Cardiac septum (tissue), 1 donor: ENCODE results near the gene OGG1. TPM values are rescaled to one million over a fixed set of nuclear protein-coding genes. Genes with fewer than 3 reads are reported as not detected.

Experiments used
- DNase-seq: peaks from one replicate; pipeline ENCODE4 v3.0.0-alpha.2; 2020; ENCODE audit warnings: low spot score
- intact Hi-C: fragments of 100-400 bp; cut with DNase I; formaldehyde crosslinking; loops from one replicate; pipeline ENCODE4 v1.14.0; 2022
- total RNA-seq: library from RNA; stranded (reverse); fragmentation: NEBNext Ultra II Directional; extraction: Animal tissue kit (Norgen Biotek cat#: 25700); gene quantifications from one replicate; pipeline ENCODE4 v1.2.1, GENCODE V29; 2021
- donor health status: DM: no; HTN: no; CAD: no.

Gene OGG1
- total RNA-seq, 1 donor from 2014 or later, result 9.6 TPM

DNA sequence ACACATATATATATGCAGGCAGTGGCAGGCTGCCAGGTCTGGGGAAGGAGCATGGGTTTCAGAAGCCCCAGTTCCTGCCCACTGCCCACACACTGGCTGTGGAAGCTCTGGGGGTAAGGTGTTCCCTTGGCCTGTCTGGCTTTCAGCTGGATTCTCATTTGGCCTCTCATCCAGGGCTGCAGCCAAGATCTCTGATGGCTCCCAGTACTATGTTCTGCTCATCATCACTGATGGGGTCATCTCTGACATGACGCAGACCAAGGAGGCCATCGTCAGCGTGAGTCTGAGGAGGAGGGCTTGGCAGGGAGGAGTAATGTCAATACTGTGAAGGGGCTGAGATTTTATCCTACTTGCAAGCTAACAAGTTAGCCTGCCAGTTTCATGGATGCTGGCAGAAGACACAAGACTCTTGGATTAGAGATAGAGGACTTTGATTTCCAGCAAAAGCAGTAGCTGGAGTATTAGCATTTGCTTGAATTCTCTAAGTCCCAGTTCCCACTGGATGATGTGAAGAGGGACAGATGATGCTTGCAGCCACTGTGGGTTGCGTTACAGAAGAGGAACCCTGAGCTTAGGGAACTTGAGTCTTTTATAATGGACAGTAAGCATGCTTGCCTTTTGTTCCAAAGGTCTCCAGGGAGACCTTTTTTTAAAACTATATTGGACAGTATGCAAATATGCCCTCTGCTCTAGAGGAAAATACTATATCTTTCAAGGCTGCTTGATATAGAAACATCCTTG is 23.8 kb upstream of the OGG1 start:
- no peak for DNase-seq
- intact Hi-C loops, result no loop called here

- no peak for DNase-seq
- intact Hi-C loops, result no loop called here
Observed at GRCh38 chr3:9727041-9727595, 22.6 kb upstream of the OGG1 start.

GRCh38 chr3:9727743-9728142 is 22.0 kb upstream of the OGG1 start:
- intact Hi-C loops, result no loop called here
- no peak for DNase-seq

- intact Hi-C loops, result no loop called here
- no peak for DNase-seq
Observed at GRCh38 chr3:9729419-9729818, 20.3 kb upstream of the OGG1 start.

GRCh38 chr3:9730657-9731205 is 19.0 kb upstream of the OGG1 start:
- intact Hi-C loops, result loop anchor here (1.0 to 5.0 kb wide), 3 partner anchors 19 to 382 kb away; partner anchors contain the start of genes ARPC4, OGG1 and TADA3
- DNase-seq, result no peak

DNA sequence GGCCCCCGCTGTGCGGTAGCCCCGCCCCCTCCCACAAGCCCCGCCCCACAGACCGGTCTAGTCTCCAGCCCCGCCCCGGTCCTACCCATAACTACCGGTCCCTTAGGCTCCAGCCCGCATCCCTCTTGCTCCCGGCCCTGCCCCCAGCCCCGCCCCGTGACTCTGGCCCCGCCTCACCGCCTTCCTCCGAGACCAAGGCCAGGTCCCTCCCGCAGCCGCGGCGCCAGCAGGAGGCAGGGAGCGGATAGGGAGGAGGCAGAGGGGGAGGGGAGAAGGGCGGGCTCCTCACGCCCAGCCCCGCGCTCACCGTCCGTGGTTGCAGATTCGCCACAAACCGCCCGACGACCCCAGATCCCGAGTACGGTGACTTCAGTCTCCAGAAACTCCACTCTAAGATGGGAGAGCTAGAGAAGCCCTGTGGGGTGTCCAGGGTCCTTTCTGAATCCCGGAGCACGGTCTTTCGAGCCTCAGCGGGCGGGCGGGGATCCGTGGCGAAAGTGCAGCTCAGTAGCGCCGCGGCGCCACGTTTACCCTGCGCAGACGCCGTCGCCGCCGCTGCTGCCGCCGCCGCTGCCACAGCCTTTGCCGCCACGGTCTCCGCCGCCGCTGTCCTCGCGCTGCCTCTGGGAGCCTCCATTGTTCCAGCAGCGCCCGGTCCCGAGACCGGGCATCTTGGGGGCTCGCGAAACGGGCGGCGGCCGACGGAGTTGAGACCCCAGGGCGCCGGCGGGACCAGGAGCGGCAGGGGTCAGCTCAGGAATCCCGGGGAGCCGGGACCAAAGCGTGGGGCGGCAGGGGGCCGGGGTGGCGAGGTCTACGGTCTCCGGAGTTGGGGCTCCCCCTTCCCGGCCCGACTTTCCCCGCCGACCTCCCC is 18.3 kb upstream of the OGG1 start, which contains the start of gene BRPF1:
TSS of gene BRPF1 (plus strand) at position 530 of the 874 bp plus-strand sequence. CDS start 2,406 bp downstream, outside the sequence.
- intact Hi-C loops, result loop anchor here (1.0 to 5.0 kb wide), 3 partner anchors 18 to 381 kb away; partner anchors contain the start of genes ARPC4, OGG1 and TADA3
- peak; percentile 100 for DNase-seq

DNA sequence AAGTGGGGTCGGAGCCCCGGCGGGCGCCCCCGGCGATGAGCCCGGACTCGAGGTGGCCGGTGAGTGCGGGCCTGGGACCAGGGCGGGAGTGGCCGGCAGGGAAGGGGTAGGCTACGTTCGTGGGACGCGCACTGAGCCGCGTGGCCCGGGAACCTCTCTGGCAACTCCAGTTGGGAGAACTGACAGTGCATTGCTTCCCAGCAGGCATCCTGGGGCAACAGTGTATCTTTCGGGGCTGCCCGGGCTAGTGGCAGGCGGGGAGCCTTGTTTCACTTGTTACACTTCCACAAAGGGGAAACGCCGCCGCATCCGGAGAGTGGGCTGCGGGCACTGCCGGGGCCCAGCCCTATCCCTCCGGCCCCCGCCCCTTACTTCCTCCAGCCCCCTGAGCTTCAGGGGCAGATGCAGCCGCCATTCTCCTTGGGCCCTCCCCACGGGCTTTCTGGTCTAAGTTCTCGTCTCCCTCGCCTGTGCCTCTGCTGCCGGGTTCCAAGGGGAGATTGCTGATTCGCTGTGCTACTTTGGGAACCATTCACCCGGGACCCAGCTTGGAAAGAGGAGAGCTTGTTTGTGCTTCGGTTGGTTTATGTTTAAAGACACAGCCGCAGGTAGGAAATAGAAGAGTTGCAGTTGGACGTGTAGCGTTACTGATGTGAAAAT is 17.5 kb upstream of the OGG1 start:
- intact Hi-C loops, result loop anchor here (5.0 kb wide), 2 partner anchors 60 to 380 kb away; partner anchors contain the start of genes ARPC4 and TADA3

GRCh38 chr3:9732740-9733115 is 17.0 kb upstream of the OGG1 start:
- intact Hi-C loops, result loop anchor here (5.0 kb wide), 2 partner anchors 60 to 380 kb away; partner anchors contain the start of genes ARPC4 and TADA3
- no peak for DNase-seq

More for the DNA sequence above, 17.5 kb upstream of the OGG1 start:
- DNase-seq, result no peak

DNA sequence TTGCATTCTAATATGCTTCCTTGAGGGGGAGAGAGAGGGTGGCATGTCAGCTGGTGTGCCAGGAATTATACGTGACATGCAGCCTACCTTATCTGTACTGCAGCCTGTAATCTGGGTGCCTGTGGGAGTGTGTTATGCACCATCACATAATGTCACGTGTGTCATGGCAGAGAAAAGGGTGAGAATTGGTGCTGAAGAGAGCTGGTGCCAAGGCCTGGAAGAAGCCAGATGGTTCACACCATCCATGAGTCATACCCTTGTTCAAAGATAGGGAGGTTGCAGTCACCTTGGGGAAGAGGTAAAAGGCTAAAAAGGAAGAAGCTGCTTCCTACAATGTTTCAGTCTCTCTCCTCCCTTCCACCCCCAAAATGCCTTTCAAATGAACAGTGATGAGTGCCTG is 12.9 kb upstream of the OGG1 start:
- intact Hi-C loops, result no loop called here
- DNase-seq, result no peak

DNA sequence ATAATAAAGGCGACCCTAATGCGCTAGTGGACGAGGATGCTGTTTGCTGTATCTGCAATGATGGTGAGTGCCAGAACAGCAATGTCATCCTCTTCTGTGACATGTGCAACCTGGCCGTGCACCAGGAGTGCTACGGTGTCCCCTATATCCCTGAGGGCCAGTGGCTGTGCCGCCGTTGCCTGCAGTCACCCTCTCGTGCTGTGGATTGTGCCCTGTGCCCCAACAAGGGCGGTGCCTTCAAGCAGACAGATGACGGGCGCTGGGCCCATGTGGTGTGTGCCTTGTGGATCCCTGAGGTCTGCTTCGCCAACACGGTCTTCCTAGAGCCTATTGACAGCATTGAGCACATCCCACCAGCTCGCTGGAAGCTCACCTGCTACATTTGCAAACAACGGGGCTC is 10.6 kb upstream of the OGG1 start:
- intact Hi-C loops, result no loop called here
- no peak for DNase-seq

- intact Hi-C loops, result no loop called here
- DNase-seq, result no peak
Observed at GRCh38 chr3:9742560-9742959, 7.2 kb upstream of the OGG1 start.

- DNase-seq, result no peak
- intact Hi-C loops, result no loop called here
Observed at GRCh38 chr3:9743548-9743947, 6.2 kb upstream of the OGG1 start.

DNA sequence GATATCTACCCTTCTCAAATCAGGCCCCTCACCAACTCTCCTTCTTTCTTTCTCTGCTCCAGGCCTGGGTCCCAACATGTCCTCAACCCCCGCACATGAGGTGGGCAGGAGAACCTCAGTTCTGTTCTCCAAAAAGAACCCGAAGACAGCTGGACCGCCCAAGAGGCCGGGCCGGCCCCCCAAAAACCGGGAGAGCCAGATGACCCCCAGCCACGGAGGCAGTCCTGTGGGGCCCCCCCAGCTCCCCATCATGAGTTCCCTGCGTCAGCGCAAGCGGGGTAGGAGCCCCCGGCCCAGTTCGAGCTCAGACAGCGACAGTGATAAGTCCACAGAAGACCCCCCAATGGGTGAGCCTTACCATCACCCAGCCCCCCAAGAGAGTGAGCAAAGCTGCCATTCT is 5.6 kb upstream of the OGG1 start:
- no peak for DNase-seq
- intact Hi-C loops, result no loop called here

DNA sequence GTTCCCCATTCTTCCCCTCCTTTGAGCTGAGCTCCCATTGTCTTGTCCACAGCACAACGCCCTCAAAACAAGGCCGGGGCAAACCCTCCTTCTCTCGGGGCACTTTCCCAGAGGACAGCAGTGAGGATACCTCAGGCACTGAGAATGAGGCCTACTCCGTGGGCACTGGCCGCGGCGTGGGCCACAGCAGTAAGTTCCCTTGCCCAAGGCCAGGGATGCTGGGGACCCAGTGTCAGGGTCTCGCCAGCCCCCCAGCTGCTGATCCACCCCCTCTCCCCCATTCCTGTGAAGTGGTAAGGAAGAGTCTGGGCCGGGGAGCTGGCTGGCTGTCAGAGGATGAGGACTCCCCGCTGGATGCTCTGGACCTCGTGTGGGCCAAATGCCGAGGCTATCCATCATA is 4.2 kb upstream of the OGG1 start:
- no peak for DNase-seq
- intact Hi-C loops, result loop anchor here (5.0 kb wide), 2 partner anchors 78 to 98 kb away; partner anchors contain the start of gene MTMR14

DNA sequence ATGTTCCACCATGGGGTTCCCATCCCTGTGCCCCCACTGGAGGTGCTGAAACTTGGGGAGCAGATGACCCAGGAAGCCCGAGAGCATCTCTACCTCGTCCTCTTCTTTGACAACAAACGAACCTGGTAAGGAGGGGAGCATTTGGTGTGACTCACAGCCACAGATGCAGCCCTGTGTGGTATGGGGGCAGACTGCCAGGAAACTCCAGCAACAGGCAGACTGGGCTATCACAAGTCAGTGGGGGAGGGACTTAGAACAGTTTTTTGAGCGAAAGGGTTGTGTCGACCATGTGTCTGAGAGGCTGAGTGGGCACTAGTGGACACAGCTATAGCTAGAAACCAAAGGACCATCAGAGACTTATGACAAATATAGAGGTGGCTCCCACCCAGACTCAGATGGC is 3.4 kb upstream of the OGG1 start:
- intact Hi-C loops, result loop anchor here (5.0 kb wide), 2 partner anchors 79 to 99 kb away; partner anchors contain the start of gene MTMR14
- no peak for DNase-seq

DNA sequence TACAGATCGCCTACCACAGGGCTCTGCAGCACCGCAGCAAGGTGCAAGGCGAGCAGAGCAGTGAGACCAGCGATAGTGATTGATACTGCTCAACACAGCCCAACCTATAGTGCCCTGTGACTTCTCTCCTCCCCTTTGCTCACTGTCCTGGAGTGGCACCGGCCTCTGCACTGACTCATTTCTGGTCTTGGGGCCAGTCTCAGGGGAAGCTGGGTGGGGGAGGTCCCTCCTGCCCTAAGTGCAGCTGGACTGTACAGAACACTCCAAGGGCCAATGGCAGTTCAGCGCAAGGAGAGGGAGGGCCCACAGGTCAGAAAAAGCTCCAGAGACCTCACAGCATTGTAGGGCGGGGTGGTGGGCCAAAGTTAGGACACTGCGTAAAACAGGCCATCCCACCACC is 2.5 kb upstream of the OGG1 start:
- DNase-seq, result no peak
- intact Hi-C loops, result loop anchor here (5.0 kb wide), 2 partner anchors 80 to 100 kb away; partner anchors contain the start of gene MTMR14

GRCh38 chr3:9748031-9748430 is 1.7 kb upstream of the OGG1 start:
- intact Hi-C loops, result loop anchor here (5.0 kb wide), 2 partner anchors 81 to 101 kb away; partner anchors contain the start of gene MTMR14
- DNase-seq, result no peak

- intact Hi-C loops, result loop anchor here (1.0 to 5.0 kb wide), 3 partner anchors 18 to 102 kb away; partner anchors contain the start of genes BRPF1 and MTMR14
- peak; percentile 76 for DNase-seq
Observed at GRCh38 chr3:9749296-9749644, 482 bp upstream of the OGG1 start.
